Breast epithelium (tissue), 4 donors: Measurements from ENCODE around the gene OR1N2. TPM values are rescaled to one million over a fixed set of nuclear protein-coding genes. Genes with fewer than 3 reads are reported as not detected.

ENCODE experiments used
- DNase-seq, 2 donors: peaks; one replicate each; pipeline ENCODE4 v3.0.0-alpha.2; 2019; ENCODE audit warnings: low spot score in 2 of 2
- H3K27ac ChIP-seq, 2 donors: fragments of 200-600 bp; sonication (generic) in 1 of 2; one replicate each; pipeline ENCODE4 v1.5.1; 2016 to 2019; ENCODE audit warnings: mild to moderate bottlenecking in 1 of 2
- H3K27me3 ChIP-seq, 2 donors: fragments of 200-600 bp; sonication (generic) in 1 of 2; one replicate each; pipeline versions ENCODE4 v1.5.1 to v1.6.0; 2017 to 2019; ENCODE audit warnings: control low read depth in 1 of 2, mild to moderate bottlenecking in 1 of 2
- H3K36me3 ChIP-seq: fragments of 200-600 bp; one replicate; pipeline ENCODE4 v1.5.1; 2019
- H3K4me1 ChIP-seq, 2 donors: fragments of 200-600 bp; sonication (generic); one replicate each; pipeline ENCODE4 v1.5.1; 2016 to 2019; ENCODE audit warnings: control low read depth in 1 of 2
- H3K4me3 ChIP-seq, 3 donors: fragments of 200-600 bp; sonication (generic); 1 replicate in 2 of 3; 2 replicates in 1 of 3; pipeline ENCODE4 v1.5.1; 2016 to 2019; ENCODE audit warnings: mild to moderate bottlenecking in 3 of 3, moderate library complexity in 2 of 3
- H3K9me3 ChIP-seq, 2 donors: fragments of 200-600 bp; sonication (generic) in 1 of 2; one replicate each; pipeline ENCODE4 v1.5.1; 2016 to 2019; ENCODE audit warnings: control low read depth in 1 of 2
- POLR2A ChIP-seq: fragments of 450-650 bp; IDR thresholded peaks from one replicate; pipeline ENCODE4 v1.6.1; 2016; ENCODE audit warnings: antibody characterized with exemption, mild to moderate bottlenecking, moderate library complexity
- POLR2AphosphoS5 ChIP-seq, 3 donors: sonication (generic); formaldehyde crosslinking; IDR thresholded peaks; one replicate each; pipeline ENCODE4 v1.6.1; 2017; ENCODE audit warnings: antibody characterized with exemption in 3 of 3
- intact Hi-C: fragments of 100-400 bp; cut with DNase I; formaldehyde crosslinking; loops from one replicate; pipeline ENCODE4 v1.15.1; 2023; ENCODE audit warnings: low total_unique reads
- total RNA-seq, 3 donors: library from RNA; depleted of rRNA; stranded (reverse); fragments of >200 nt; gene quantifications; one replicate each; pipeline ENCODE4 v1.1.0, GENCODE V29; 2016
- TF ChIP-seq, protein P1 (sequence below), 3 donors: fragments of 450-650 bp; IDR thresholded peaks; one replicate each; pipeline ENCODE4 v1.5.1; 2016 to 2017; ENCODE audit warnings: antibody characterized with exemption in 3 of 3, mild to moderate bottlenecking in 3 of 3, moderate library complexity in 3 of 3

OR1N2 gene, protein sequence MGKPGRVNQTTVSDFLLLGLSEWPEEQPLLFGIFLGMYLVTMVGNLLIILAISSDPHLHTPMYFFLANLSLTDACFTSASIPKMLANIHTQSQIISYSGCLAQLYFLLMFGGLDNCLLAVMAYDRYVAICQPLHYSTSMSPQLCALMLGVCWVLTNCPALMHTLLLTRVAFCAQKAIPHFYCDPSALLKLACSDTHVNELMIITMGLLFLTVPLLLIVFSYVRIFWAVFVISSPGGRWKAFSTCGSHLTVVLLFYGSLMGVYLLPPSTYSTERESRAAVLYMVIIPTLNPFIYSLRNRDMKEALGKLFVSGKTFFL
- total RNA-seq: under 1 TPM in 1 of 3 donors, not detected in 2; 0.73 TPM

DNA sequence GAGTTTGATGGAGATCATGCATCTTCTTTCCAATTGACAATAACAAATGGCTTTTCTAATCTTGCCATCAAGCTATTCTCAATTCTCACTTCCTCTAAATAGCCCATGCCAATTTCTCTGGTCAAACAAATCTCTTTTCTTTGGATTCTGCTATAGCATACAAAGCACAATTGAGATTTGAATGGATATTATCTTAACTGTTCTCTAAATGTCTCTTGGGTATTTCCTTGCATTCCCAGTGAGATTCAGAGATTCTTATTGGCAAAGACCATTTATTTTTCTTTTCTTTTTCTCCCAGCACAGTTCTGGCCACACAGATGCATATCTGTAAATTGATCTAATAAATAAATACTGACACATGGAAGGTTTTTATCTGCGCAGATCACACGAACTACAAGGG is at the start of gene OR1N2:
Gene OR1N2, plus strand, starts transcription at position 301 of the 400 bp plus-strand sequence. CDS start 100 bp downstream, outside the sequence.
- no peak within 1 kb of the TSS for H3K4me3 ChIP-seq
- H3K4me1 ChIP-seq: no peaks in the 10 kb centered on the region
- no peak within 1 kb of the TSS for H3K27ac ChIP-seq
- intact Hi-C loops: no loop called here
- TF ChIP-seq, protein P1, sequence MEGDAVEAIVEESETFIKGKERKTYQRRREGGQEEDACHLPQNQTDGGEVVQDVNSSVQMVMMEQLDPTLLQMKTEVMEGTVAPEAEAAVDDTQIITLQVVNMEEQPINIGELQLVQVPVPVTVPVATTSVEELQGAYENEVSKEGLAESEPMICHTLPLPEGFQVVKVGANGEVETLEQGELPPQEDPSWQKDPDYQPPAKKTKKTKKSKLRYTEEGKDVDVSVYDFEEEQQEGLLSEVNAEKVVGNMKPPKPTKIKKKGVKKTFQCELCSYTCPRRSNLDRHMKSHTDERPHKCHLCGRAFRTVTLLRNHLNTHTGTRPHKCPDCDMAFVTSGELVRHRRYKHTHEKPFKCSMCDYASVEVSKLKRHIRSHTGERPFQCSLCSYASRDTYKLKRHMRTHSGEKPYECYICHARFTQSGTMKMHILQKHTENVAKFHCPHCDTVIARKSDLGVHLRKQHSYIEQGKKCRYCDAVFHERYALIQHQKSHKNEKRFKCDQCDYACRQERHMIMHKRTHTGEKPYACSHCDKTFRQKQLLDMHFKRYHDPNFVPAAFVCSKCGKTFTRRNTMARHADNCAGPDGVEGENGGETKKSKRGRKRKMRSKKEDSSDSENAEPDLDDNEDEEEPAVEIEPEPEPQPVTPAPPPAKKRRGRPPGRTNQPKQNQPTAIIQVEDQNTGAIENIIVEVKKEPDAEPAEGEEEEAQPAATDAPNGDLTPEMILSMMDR (IDR thresholded peaks at IDR 0.05): no peak
- TF ChIP-seq POLR2AphosphoS5 (IDR thresholded peaks at IDR 0.05) (no peak), POLR2A (no peak)
- H3K9me3 ChIP-seq: peaks cover 0 to 4% of the 10 kb centered on the region in 2 donors
- DNase-seq: no peak
- no peaks in the 10 kb centered on the region for H3K36me3 ChIP-seq
- H3K27me3 ChIP-seq: no peaks in the 10 kb centered on the region

DNA sequence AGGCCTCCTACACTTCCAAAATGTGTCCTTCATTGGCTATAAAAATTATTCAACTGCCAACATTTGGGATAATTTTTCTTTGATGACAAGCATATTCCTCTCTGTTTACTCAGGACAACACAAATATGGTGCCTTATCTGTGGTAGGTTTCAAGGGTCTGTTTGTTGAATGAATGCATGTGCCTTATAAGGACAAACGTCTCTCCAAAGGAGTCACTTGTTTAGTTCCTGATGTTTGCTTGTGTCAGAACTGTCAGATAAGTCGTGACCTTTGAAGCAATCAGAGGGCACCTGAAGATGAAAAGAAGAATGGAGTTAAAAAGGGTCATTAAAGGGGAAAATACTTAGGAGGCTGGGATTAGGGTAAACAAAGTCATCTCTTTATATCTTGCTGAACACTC is 45.9 kb upstream of the OR1N2 start:
- no peaks in the 10 kb centered on the region for H3K9me3 ChIP-seq
- H3K27me3 ChIP-seq: no peaks in the 10 kb centered on the region
- intact Hi-C loops: no loop called here
- no peak overlapping the region for H3K27ac ChIP-seq
- H3K36me3 ChIP-seq: no peaks in the 10 kb centered on the region
- no peaks in the 10 kb centered on the region for H3K4me1 ChIP-seq
- H3K4me3 ChIP-seq: no peak overlapping the region
- TF ChIP-seq POLR2A: no peak
- TF ChIP-seq, protein P1 (IDR thresholded peaks at IDR 0.05): no peak
- no peak for TF ChIP-seq POLR2AphosphoS5 (IDR thresholded peaks at IDR 0.05)
- no peak for DNase-seq

- Histone ChIP-seq H3K36me3 (no peaks in the 10 kb centered on the region), H3K9me3 (no peaks in the 10 kb centered on the region), H3K4me1 (no peaks in the 10 kb centered on the region), H3K27ac (no peak within 1 kb of the TSS), H3K27me3 (no peaks in the 10 kb centered on the region), H3K4me3 (no peak within 1 kb of the TSS)
- TF ChIP-seq POLR2AphosphoS5 (IDR thresholded peaks at IDR 0.05): no peak
- TF ChIP-seq, protein P1 (IDR thresholded peaks at IDR 0.05): no peak
- no peak for TF ChIP-seq POLR2A
- DNase-seq: no peak
- intact Hi-C loops: no loop called here
These were observed 42.4 kb upstream of the OR1N2 start, which contains the start of gene OR1J2 for GRCh38 chr9:122510502-122510901. OR1J2 (plus strand) TSS chr9:122510802; CDS start chr9:122510802, 0 bp downstream.

GRCh38 chr9:122518226-122518625 is 34.7 kb upstream of the OR1N2 start:
- no peaks in the 10 kb centered on the region for H3K4me1 ChIP-seq
- no peaks in the 10 kb centered on the region for H3K27me3 ChIP-seq
- H3K27ac ChIP-seq: no peak overlapping the region
- DNase-seq: no peak
- H3K4me3 ChIP-seq: no peak overlapping the region
- intact Hi-C loops: no loop called here
- TF ChIP-seq POLR2A (no peak), POLR2AphosphoS5 (IDR thresholded peaks at IDR 0.05) (no peak)
- TF ChIP-seq, protein P1 (IDR thresholded peaks at IDR 0.05): no peak
- H3K36me3 ChIP-seq: no peaks in the 10 kb centered on the region
- H3K9me3 ChIP-seq: no peaks in the 10 kb centered on the region

DNA sequence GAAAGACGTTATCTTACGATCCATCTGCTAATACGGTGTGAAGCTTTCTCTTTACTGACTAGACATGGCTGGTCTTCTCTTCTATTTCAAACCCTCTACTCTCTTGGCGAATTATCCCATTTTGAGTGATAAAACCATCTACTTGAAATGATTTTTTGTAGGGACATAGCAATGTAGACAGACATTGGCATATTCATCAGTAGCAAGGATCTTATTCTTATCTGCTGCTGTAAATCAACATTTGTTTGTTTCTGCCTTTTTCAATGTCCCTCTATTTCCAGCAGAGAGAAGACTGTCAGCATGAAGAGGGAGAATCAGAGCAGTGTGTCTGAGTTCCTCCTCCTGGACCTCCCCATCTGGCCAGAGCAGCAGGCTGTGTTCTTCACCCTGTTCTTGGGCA is 34.1 kb upstream of the OR1N2 start, which contains the start of gene OR1J4:
Gene OR1J4, plus strand, starts transcription at position 301 of the 400 bp plus-strand sequence. Its CDS starts 0 bp downstream, at position 301.
- intact Hi-C loops: no loop called here
- no peaks in the 10 kb centered on the region for H3K36me3 ChIP-seq
- TF ChIP-seq, protein P1 (IDR thresholded peaks at IDR 0.05): no peak
- TF ChIP-seq POLR2A (no peak), POLR2AphosphoS5 (IDR thresholded peaks at IDR 0.05) (no peak)
- no peak within 1 kb of the TSS for H3K27ac ChIP-seq
- DNase-seq: no peak
- H3K4me1 ChIP-seq: no peaks in the 10 kb centered on the region
- no peak within 1 kb of the TSS for H3K4me3 ChIP-seq
- H3K27me3 ChIP-seq: no peaks in the 10 kb centered on the region
- no peaks in the 10 kb centered on the region for H3K9me3 ChIP-seq
